Measurements from ENCODE around the gene CCSER1.

Gene CCSER1

DNA sequence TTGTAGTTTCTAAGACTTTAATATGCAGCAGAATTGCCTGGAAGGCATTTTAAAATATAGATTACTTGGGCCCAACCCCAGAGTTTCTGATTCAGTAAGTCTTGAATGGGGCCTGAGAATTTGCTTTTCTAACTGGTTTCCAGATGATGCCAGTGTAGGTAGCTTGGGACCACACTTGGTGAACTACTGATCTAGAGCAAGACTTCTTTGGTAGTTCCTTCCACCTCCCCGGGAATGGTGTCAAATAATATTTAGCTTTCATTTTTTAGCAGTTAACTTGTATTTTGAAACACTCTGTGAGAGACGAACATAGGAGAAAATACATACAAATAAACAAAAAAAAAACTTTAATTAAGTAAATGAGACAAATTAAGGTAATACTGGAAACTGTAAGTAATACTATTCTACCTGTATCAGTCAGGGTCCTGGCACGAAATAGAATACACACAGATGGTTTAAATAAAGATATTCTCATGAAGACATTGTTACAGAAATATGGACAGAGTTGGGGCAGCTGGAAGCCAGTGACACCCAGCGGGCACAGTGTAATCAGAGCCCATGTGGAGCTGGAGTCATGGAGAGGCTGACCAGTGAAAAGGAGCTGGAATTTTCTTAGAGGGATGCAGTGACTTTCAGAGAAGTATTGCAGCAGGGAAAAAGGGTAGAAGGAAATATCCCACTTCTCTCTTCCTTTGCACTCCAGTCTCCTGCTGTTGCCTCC, 905.7 kb downstream of the CCSER1 start:
- Histone ChIP-seq H4K20me1 (ENCODE audit: insufficient read depth, low read length) (no peaks in the 10 kb centered on the region), H3K4me2 (ENCODE audit: insufficient read depth, low read length) (no peak overlapping the region), H3K27me3 (ENCODE audit: insufficient read depth, low read length, poor library complexity) (no peaks in the 10 kb centered on the region), H2AFZ (ENCODE audit: low read depth, low read length) (no peak overlapping the region), H3K79me2 (ENCODE audit: insufficient read depth, low read length) (no peaks in the 10 kb centered on the region), H3K36me3 (ENCODE audit: insufficient read depth, low read length) (no peaks in the 10 kb centered on the region), H3K9me3 (ENCODE audit: insufficient read depth, low read length, severe bottlenecking) (no peaks in the 10 kb centered on the region), H3K4me3 (ENCODE audit: low read depth in 1 of 2, low read length in 2 of 2) (no peak overlapping the region), H3K9ac (ENCODE audit: low read depth, low read length) (no peak overlapping the region), H3K27ac (ENCODE audit: low read length) (no peak overlapping the region), H3K4me1 (ENCODE audit: insufficient read depth, low read length) (no peaks in the 10 kb centered on the region)
- TF ChIP-seq, protein P1, sequence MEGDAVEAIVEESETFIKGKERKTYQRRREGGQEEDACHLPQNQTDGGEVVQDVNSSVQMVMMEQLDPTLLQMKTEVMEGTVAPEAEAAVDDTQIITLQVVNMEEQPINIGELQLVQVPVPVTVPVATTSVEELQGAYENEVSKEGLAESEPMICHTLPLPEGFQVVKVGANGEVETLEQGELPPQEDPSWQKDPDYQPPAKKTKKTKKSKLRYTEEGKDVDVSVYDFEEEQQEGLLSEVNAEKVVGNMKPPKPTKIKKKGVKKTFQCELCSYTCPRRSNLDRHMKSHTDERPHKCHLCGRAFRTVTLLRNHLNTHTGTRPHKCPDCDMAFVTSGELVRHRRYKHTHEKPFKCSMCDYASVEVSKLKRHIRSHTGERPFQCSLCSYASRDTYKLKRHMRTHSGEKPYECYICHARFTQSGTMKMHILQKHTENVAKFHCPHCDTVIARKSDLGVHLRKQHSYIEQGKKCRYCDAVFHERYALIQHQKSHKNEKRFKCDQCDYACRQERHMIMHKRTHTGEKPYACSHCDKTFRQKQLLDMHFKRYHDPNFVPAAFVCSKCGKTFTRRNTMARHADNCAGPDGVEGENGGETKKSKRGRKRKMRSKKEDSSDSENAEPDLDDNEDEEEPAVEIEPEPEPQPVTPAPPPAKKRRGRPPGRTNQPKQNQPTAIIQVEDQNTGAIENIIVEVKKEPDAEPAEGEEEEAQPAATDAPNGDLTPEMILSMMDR (IDR thresholded peaks at IDR 0.05; ENCODE audit: borderline replicate concordance, extremely low read depth, low read length, poor library complexity, severe bottlenecking), result no peak
- no peak for TF ChIP-seq EZH2 (IDR thresholded peaks at IDR 0.05; ENCODE audit: borderline replicate concordance, low read depth, low read length, severe bottlenecking)
- DNase-seq (no peak), ATAC-seq (ENCODE audit: insufficient read depth, low read depth) (no peak)

DNA sequence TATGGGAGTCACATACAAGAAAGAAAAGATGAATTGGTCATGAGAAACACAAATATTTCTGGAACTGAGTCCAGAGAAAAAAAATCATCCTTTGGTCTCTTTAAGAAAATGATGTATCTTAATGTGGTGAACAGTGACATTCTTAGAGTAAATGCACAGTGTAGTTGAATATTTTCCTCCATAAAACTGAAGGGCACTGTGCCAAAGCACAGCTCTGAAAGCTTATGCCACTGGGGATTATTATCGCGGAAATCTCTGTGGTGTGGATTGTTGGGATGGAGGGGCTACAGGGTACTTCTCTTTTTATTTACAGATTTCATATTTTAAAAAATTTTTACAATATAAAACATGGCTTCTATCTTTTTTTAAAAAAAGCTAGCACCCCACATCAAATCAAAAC, 908.1 kb downstream of the CCSER1 start:
- no peak overlapping the region for H2AFZ ChIP-seq (ENCODE audit: low read depth, low read length)
- no peak for TF ChIP-seq EZH2 (IDR thresholded peaks at IDR 0.05; ENCODE audit: borderline replicate concordance, low read depth, low read length, severe bottlenecking)
- TF ChIP-seq, protein P1 (IDR thresholded peaks at IDR 0.05; ENCODE audit: borderline replicate concordance, extremely low read depth, low read length, poor library complexity, severe bottlenecking), result no peak
- H3K4me2 ChIP-seq (ENCODE audit: insufficient read depth, low read length), result no peak overlapping the region

DNA sequence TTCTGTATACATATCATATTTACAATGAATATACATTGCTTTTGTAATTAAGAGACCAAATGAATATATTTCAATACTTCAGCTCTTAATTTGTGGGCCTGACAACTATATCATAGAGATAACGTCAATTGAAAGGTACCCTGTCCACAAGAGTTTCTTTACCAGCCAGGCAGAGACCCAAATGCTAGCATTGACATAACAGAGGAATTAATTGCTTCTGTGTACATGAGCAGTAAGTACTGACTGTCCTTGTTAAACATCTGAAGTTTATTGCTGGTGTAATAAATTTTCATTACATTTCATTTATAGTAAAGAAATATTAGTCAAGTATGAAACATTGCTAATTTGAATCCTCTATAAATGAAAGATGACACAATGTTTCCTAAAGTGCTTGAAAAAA, 910.8 kb downstream of the CCSER1 start:
- Histone ChIP-seq H3K9ac (ENCODE audit: low read depth, low read length) (no peak overlapping the region), H4K20me1 (ENCODE audit: insufficient read depth, low read length) (no peaks in the 10 kb centered on the region), H3K4me1 (ENCODE audit: insufficient read depth, low read length) (no peaks in the 10 kb centered on the region), H3K36me3 (ENCODE audit: insufficient read depth, low read length) (no peaks in the 10 kb centered on the region), H3K27me3 (ENCODE audit: insufficient read depth, low read length, poor library complexity) (no peaks in the 10 kb centered on the region), H3K4me3 (ENCODE audit: low read depth in 1 of 2, low read length in 2 of 2) (no peak overlapping the region), H2AFZ (ENCODE audit: low read depth, low read length) (no peak overlapping the region), H3K9me3 (ENCODE audit: insufficient read depth, low read length, severe bottlenecking) (no peaks in the 10 kb centered on the region), H3K27ac (ENCODE audit: low read length) (no peak overlapping the region), H3K79me2 (ENCODE audit: insufficient read depth, low read length) (no peaks in the 10 kb centered on the region), H3K4me2 (ENCODE audit: insufficient read depth, low read length) (no peak overlapping the region)
- DNase-seq (no peak), ATAC-seq (ENCODE audit: insufficient read depth, low read depth) (no peak)
- TF ChIP-seq, protein P1 (IDR thresholded peaks at IDR 0.05; ENCODE audit: borderline replicate concordance, extremely low read depth, low read length, poor library complexity, severe bottlenecking), result no peak
- TF ChIP-seq EZH2 (IDR thresholded peaks at IDR 0.05; ENCODE audit: borderline replicate concordance, low read depth, low read length, severe bottlenecking), result no peak

More for the DNA sequence above, 908.1 kb downstream of the CCSER1 start:
- Histone ChIP-seq H3K27me3 (ENCODE audit: insufficient read depth, low read length, poor library complexity) (no peaks in the 10 kb centered on the region), H3K9me3 (ENCODE audit: insufficient read depth, low read length, severe bottlenecking) (no peaks in the 10 kb centered on the region), H3K79me2 (ENCODE audit: insufficient read depth, low read length) (no peaks in the 10 kb centered on the region), H3K4me1 (ENCODE audit: insufficient read depth, low read length) (no peaks in the 10 kb centered on the region), H3K9ac (ENCODE audit: low read depth, low read length) (no peak overlapping the region), H3K27ac (ENCODE audit: low read length) (no peak overlapping the region), H3K4me3 (ENCODE audit: low read depth in 1 of 2, low read length in 2 of 2) (no peak overlapping the region), H3K36me3 (ENCODE audit: insufficient read depth, low read length) (no peaks in the 10 kb centered on the region), H4K20me1 (ENCODE audit: insufficient read depth, low read length) (no peaks in the 10 kb centered on the region)
- ATAC-seq (ENCODE audit: insufficient read depth, low read depth) (no peak), DNase-seq (no peak)
